ENCODE measurements around the gene POLE. TPM values are rescaled to one million over a fixed set of nuclear protein-coding genes. Genes with fewer than 3 reads are reported as not detected.
"Not testable (repeated sequence)": the region's sequence is repeated elsewhere in the genome, so short reads cannot be mapped to it uniquely, and the experiment has no call there.

The POLE gene
- polyA plus RNA-seq, 4 donors, result 36.7 to 68.0 (median 53.0) TPM

DNA sequence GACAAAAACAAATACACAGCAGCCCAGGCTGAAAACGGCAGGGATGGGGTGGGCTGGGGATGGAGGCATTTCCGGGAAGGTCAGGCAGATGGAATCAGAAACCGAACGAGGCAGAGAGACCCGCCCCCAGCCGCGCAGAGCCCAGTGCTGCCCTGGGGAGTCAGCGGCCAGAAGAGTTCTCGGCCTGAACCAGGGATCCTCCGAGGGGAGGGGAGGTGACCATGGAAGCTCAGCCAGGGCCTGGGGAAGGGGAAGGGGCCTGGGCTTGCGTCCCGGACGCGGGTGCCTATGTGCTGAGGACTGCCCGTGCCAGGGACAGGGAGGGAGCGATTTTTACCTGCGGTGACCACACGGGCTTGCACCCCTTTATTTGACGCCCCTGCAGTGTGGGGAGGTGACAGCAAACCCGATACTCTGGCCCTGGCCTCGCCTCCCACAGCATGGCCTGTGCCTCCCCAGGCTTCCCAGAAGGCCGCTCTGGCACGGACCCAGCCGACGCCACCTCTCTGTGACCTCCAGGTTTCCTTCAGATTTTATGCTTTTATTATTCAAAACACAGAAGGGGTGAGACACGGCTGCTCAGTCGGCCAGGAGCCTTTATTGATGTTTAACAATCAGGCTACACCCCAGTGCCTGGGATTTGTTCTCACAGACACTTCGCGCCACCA lies 84.4 kb downstream of the POLE start:
- DNase-seq (ENCODE audit: low read depth in 4 of 4, low spot score in 2 of 4), result no peak

DNA sequence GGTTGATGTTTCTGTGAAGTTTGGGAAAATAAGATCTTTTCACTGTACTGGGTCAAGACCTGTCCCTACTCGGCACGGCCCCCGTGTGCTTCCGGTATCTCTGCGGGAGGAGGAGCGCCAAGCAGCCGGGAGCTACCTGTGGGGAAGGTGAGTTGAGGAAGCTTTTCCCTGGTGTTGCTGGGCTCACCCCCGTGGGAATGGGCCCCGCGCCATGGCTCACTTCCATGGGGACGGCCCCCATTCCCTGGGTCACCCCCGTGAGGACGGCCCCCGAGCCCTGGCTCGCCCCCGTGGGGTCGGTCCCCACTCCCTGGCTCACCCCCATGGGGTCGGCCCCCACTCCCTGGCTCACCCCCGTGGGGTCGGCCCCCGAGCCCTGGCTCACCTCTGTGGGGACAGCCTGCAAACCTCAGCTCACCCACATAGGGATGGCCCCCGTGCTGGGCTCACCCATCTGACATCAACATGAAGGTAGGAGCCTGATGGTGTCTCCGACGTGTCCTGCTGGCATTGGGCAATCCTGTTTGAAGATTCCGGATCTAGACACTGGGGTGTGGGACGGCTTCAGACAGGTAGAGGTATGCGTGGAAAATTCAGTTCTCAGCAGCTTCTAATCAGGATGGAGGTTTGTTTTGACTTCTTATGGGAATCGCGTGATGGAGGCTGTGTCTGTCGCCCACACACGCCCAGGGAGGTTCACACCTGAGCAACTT lies 85.8 kb downstream of the POLE start:
- no peak for DNase-seq (ENCODE audit: low read depth in 4 of 4, low spot score in 2 of 4)

GRCh38 chr12:132600048-132601032 lies 86.8 kb downstream of the POLE start:
- DNase-seq (ENCODE audit: low read depth in 4 of 4, low spot score in 2 of 4), result peak in 1 of 4 donors; percentile 76

DNA sequence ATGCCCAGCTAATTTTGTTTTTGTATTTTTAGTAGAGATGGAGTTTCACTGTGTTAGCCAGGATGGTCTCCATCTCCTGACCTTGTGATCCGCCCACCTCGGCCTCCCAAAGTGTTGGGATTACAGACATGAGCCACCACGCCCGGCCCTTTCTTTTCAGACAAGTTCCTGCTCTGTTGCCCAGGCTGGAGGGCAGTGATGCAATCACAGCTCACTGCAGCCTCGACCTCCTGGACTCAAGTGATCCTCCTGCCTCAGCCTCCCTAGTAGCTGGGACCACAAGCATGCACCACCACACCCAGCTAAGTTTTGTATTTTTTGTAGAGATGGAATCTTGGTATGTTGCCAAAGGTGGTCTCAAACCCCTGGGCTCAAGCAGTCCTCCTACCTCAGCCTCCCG lies 87.6 kb downstream of the POLE start:
- DNase-seq (ENCODE audit: low read depth in 4 of 4, low spot score in 2 of 4), result not testable (repeated sequence)

DNA sequence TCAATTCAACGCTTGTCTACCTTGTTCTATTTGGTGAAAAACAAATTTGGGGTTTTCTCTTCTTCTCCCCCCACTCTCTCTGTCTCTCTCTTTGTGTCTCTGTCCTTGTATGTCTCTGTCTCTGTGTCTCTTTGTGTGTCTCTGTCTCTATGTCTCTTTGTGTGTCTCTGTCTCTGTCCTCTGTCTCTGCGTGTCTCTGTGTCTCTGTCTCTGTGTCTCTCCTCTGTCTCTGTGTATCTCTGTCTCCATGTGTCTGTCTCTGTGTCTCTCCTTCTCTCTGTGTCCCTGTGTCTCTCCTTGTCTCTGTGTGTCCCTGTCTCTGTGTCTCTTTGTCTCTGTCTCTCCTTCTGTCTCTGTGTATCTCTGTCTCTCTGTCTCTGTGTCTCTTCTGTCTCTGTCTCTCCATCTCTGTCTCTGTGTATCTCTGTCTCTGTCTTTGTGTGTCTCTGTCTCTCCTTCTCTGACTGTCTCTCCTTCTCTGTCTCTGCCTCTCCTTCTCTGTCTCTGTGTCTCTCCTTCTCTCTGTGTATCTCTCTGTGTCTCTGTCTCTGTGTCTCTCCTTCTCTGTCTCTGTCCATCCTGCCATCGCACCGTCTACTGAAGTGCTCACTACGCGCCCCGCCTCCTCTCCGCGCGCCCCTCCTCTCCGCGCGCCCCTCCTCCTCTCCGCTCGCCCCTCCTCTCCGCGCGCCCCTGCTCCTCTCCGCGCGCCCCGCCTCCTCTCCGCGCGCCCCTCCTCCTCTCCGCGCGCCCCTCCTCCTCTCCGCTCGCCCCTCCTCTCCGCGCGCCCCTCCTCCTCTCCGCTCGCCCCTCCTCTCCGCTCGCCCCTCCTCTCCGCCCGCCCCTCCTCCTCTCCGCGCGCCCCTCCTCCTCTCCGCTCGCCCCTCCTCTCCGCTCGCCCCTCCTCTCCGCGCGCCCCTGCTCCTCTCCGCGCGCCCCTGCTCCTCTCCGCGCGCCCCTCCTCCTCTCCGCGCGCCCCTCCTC lies 89.5 kb downstream of the POLE start:
- no peak for DNase-seq (ENCODE audit: low read depth in 4 of 4, low spot score in 2 of 4)

DNA sequence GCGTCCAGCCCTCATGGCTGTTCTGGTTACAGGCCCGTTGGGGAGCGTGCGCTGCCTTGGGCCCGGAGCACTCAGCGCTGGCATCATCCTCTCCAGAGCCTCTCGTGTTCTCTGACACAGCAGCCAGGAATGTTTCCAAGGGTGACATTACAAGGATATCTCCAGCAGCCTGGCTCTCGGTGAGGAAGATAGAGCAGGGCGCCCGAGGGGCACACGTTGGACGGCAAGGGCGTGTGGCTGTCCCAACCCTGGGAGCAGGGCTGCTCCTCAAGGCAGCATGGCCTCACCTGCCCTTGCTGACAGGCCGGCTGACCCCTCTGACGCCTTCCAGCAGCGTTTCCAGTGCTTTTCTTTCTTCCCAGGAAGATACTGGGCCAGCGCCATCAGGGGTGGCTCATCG lies 91.1 kb downstream of the POLE start:
- DNase-seq (ENCODE audit: low read depth in 4 of 4, low spot score in 2 of 4), result no peak

- DNase-seq (ENCODE audit: low read depth in 4 of 4, low spot score in 2 of 4), result no peak
These were observed 92.0 kb downstream of the POLE start for GRCh38 chr12:132595183-132595582.

- peak in 3 of 4 donors; percentile 74 to 93 (median 86) for DNase-seq (ENCODE audit: low read depth in 4 of 4, low spot score in 2 of 4)
These were observed 93.2 kb downstream of the POLE start for GRCh38 chr12:132593938-132594358.

DNA sequence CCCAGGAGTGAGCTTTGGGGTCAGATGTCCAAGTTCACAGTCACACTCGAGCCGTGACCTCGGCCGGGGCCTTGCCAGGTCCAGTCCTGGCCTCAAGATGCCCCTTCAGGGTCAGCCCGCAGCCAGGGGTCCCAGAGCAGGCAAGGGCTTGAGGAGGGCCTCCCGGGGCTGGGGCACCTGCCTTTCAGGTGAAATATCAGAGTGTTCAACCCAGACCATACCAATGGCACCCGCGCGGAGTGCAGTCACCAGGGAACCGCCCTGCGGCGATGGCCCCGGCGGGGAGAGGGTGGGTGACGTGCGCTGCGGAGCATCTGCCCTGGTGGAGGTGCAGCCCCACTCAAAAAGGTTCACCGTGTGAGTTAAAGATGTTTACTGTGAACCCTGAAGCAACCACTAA lies 93.6 kb downstream of the POLE start:
- no peak for DNase-seq (ENCODE audit: low read depth in 4 of 4, low spot score in 2 of 4)

GRCh38 chr12:132593071-132593470 lies 94.1 kb downstream of the POLE start:
- no peak for DNase-seq (ENCODE audit: low read depth in 4 of 4, low spot score in 2 of 4)

GRCh38 chr12:132592282-132592970 lies 94.7 kb downstream of the POLE start:
- no peak for DNase-seq (ENCODE audit: low read depth in 4 of 4, low spot score in 2 of 4)

GRCh38 chr12:132591107-132591935 lies 95.8 kb downstream of the POLE start:
- no peak for DNase-seq (ENCODE audit: low read depth in 4 of 4, low spot score in 2 of 4)

GRCh38 chr12:132588821-132589669 lies 98.1 kb downstream of the POLE start:
- no peak for DNase-seq (ENCODE audit: low read depth in 4 of 4, low spot score in 2 of 4)

- no peak for DNase-seq (ENCODE audit: low read depth in 4 of 4, low spot score in 2 of 4)
These were observed 98.8 kb downstream of the POLE start for GRCh38 chr12:132588319-132588718.

GRCh38 chr12:132587781-132588180 lies 99.4 kb downstream of the POLE start:
- no peak for DNase-seq (ENCODE audit: low read depth in 4 of 4, low spot score in 2 of 4)

GRCh38 chr12:132586929-132587328 lies 100.2 kb downstream of the POLE start:
- no peak for DNase-seq (ENCODE audit: low read depth in 4 of 4, low spot score in 2 of 4)

DNA sequence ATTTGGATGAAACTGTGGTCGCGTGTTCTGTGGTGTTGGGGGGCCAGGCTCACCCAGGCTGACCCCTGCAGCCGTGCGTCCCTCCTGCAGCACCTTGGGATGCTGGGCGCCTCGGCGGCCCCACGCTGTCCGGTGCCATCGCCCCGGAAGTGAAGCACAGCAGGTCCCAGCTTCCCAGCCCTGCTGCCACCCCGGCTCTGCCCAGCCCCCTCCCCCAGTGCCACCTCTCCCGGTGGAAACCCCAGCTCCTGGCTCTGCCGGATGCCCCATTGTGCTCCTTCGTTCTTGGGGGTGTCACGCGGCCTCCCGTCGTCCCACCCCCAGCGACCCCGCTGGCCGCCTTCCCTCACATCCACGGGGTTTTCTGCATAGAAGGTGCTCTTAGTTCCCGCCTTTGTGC lies 102.0 kb downstream of the POLE start:
- no peak for DNase-seq (ENCODE audit: low read depth in 4 of 4, low spot score in 2 of 4)

GRCh38 chr12:132584429-132584828 lies 102.7 kb downstream of the POLE start:
- DNase-seq (ENCODE audit: low read depth in 4 of 4, low spot score in 2 of 4), result no peak

Measured in left renal cortex interstitium (tissue), 4 donors.